HCT116 (cell line): Measurements from ENCODE around the gene GDPD3.
A peak's percentile ranks its signal among the peaks of the same experiment; 100 is the strongest.

Experiments used
- CBX3 ChIP-seq: IDR thresholded peaks from 2 replicates; pipeline ENCODE4 v1.6.1; 2012; ENCODE audit warnings: low read depth
- POLR2A ChIP-seq: IDR thresholded peaks from 2 replicates; pipeline ENCODE4 v1.7.0; 2011; ENCODE audit warnings: borderline replicate concordance; ENCODE audit not compliant: insufficient read depth, insufficient read length; ENCODE audit errors: extremely low read depth
- POLR2AphosphoS5 ChIP-seq: IDR thresholded peaks from 2 replicates; pipeline ENCODE4 v1.6.1; 2011; ENCODE audit warnings: mild to moderate bottlenecking, low read depth, low read length, moderate library complexity
- RAD21 ChIP-seq: IDR thresholded peaks from 2 replicates; pipeline ENCODE4 v1.6.1; 2012; ENCODE audit warnings: low read depth, mild to moderate bottlenecking
- YY1 ChIP-seq: IDR thresholded peaks from 2 replicates; pipeline ENCODE4 v1.6.1; 2011; ENCODE audit warnings: low read length, low read depth, moderate library complexity, mild to moderate bottlenecking; ENCODE audit not compliant: insufficient replicate concordance; ENCODE audit errors: extremely low read depth
- TF ChIP-seq, protein P1 (sequence below): IDR thresholded peaks from 2 replicates; pipeline ENCODE4 v1.6.1; 2012; ENCODE audit warnings: low read depth
- TF ChIP-seq, protein P2 (sequence below), 3 experiments: fragments of 200-600 bp in 1 of 3; sonication (generic) in 1 of 3; IDR thresholded peaks in 2 of 3; conservative IDR thresholded peaks in 1 of 3; 2 replicates each; pipeline ENCODE4 v1.5.1; 2012 to 2017; ENCODE audit warnings: low read depth in 2 of 3, low read length in 2 of 3, antibody characterized with exemption in 1 of 3, borderline replicate concordance in 1 of 3, control low read depth in 1 of 3, mild to moderate bottlenecking in 1 of 3, mixed read lengths in 1 of 3, mixed run types in 1 of 3, moderate library complexity in 1 of 3; ENCODE audit not compliant: insufficient read depth in 1 of 3
- TF ChIP-seq, protein P3 (sequence below): IDR thresholded peaks from 2 replicates; pipeline ENCODE4 v1.6.1; 2012

DNA sequence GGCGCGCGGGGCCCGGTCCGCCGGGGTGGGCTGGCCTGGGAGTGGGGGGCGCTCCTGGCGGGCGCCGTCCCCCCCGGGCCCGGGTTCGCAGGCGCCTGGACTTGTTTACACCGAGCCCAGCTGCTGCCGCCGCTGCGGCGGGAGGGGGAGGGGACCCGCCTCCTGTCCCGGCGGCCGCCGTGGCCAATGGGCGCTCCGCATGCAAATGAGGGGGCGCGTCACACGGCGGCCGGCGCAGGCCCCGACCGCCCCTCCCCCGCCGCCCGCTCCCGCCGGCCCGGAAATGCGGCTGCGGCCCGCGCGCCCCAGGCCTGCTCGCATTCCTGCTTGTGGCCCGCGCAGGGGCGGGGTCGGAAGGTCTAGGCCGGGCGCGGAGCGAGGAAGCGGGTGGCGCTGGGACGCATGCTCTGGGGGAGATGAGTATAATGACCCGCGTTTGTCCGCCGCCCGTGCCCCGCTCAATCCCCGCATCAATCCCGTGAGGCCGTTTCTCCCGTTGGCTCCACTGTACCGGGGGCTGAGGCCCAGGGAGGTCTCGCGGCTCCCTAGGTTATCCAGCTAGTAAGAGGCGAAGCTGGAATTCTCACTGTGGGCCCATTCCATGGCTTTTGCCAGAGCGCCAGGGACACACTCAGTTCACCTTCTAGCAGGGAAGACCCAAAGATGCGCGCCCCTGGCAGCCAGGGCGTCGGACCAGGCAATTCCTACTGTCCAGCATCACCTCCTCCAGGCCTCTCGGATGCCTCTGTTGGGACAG lies 17.1 kb downstream of the GDPD3 start, which contains the start of gene YPEL3:
- TF ChIP-seq, protein P1, sequence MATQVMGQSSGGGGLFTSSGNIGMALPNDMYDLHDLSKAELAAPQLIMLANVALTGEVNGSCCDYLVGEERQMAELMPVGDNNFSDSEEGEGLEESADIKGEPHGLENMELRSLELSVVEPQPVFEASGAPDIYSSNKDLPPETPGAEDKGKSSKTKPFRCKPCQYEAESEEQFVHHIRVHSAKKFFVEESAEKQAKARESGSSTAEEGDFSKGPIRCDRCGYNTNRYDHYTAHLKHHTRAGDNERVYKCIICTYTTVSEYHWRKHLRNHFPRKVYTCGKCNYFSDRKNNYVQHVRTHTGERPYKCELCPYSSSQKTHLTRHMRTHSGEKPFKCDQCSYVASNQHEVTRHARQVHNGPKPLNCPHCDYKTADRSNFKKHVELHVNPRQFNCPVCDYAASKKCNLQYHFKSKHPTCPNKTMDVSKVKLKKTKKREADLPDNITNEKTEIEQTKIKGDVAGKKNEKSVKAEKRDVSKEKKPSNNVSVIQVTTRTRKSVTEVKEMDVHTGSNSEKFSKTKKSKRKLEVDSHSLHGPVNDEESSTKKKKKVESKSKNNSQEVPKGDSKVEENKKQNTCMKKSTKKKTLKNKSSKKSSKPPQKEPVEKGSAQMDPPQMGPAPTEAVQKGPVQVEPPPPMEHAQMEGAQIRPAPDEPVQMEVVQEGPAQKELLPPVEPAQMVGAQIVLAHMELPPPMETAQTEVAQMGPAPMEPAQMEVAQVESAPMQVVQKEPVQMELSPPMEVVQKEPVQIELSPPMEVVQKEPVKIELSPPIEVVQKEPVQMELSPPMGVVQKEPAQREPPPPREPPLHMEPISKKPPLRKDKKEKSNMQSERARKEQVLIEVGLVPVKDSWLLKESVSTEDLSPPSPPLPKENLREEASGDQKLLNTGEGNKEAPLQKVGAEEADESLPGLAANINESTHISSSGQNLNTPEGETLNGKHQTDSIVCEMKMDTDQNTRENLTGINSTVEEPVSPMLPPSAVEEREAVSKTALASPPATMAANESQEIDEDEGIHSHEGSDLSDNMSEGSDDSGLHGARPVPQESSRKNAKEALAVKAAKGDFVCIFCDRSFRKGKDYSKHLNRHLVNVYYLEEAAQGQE, result no peak
- TF ChIP-seq, protein P2, sequence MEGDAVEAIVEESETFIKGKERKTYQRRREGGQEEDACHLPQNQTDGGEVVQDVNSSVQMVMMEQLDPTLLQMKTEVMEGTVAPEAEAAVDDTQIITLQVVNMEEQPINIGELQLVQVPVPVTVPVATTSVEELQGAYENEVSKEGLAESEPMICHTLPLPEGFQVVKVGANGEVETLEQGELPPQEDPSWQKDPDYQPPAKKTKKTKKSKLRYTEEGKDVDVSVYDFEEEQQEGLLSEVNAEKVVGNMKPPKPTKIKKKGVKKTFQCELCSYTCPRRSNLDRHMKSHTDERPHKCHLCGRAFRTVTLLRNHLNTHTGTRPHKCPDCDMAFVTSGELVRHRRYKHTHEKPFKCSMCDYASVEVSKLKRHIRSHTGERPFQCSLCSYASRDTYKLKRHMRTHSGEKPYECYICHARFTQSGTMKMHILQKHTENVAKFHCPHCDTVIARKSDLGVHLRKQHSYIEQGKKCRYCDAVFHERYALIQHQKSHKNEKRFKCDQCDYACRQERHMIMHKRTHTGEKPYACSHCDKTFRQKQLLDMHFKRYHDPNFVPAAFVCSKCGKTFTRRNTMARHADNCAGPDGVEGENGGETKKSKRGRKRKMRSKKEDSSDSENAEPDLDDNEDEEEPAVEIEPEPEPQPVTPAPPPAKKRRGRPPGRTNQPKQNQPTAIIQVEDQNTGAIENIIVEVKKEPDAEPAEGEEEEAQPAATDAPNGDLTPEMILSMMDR (IDR thresholded peaks at IDR 0.05 in 2 of 3, conservative IDR thresholded peaks at IDR 0.05 in 1 of 3; ENCODE audit: borderline replicate concordance in 1 of 3, insufficient read depth in 1 of 3, low read depth in 2 of 3, low read length in 2 of 3), result no peak
- TF ChIP-seq YY1 (no peak), POLR2AphosphoS5 (0 out of 2 replicates have a peak, but pooled peaks have one; percentile 24), POLR2A (no peak), RAD21 (no peak), CBX3 (no peak)
- TF ChIP-seq, protein P3, sequence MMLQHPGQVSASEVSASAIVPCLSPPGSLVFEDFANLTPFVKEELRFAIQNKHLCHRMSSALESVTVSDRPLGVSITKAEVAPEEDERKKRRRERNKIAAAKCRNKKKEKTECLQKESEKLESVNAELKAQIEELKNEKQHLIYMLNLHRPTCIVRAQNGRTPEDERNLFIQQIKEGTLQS, result no peak
